Activated CD4-positive, alpha-beta T cell treated with anti-CD3 and anti-CD28 coated beads, Interleukin-2, amount 50 U/mL, for 24 hours (primary cell): Measurements from ENCODE around the gene SYTL4.
A peak's percentile ranks its signal among the peaks of the same experiment; 100 is the strongest.

Experiments used
- DNase-seq, 2 donors: peaks; one replicate each; pipeline ENCODE4 v3.0.0-alpha.2; 2020; ENCODE audit warnings: low read depth in 1 of 2, low spot score in 1 of 2

Gene SYTL4

GRCh38 chrX:100648458-100649417, 83.2 kb downstream of the SYTL4 start:
- DNase-seq, result no peak

DNA sequence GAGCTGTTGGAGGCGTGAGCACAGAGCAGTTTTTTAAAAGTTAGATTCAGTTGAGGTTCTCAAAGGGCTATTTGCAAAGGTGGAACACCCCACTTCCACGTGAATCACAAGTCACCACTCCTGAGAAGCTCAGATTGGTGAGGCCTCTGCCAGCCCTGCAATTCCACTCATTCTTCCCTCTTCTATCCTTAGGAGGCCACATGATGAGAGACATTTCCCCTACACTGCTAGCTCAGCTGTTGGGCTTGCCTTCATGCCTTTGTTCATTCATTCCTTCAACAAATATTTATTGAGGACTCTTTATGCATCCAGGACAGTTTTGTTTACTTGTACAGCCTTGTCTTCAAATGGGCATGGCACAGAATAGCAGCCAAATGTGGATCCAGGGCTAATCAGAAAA, 84.2 kb downstream of the SYTL4 start:
- DNase-seq, result no peak

DNA sequence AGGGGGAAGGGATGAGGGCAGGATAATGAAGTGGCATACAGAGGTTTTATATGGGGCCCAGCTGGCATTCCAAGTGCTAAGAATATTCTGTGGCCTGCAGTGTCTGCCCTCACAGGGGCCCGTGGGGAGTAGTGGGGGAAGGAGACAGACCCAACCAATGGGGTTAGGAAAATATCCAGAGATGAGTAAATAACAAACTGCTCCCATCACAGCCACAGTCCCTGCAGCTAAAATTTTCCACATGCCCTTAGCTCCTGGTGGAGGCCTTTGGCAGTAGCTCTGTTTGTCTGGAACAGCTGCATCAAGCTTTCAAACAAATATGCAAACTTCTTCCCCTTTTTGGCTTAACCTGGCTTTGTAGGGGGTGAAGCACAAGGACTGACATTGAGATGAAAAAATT, 84.8 kb downstream of the SYTL4 start:
- no peak for DNase-seq

- DNase-seq, result no peak
Observed at GRCh38 chrX:100645106-100645505, 86.8 kb downstream of the SYTL4 start.

GRCh38 chrX:100643956-100644860, 87.7 kb downstream of the SYTL4 start, which contains the start of gene SRPX2:
TSS of gene SRPX2 (plus strand) at chrX:100644199. CDS start at chrX:100646323, 2,124 bp downstream.
- no peak for DNase-seq

- DNase-seq, result no peak
Observed at GRCh38 chrX:100643212-100643611, 88.7 kb downstream of the SYTL4 start.

DNA sequence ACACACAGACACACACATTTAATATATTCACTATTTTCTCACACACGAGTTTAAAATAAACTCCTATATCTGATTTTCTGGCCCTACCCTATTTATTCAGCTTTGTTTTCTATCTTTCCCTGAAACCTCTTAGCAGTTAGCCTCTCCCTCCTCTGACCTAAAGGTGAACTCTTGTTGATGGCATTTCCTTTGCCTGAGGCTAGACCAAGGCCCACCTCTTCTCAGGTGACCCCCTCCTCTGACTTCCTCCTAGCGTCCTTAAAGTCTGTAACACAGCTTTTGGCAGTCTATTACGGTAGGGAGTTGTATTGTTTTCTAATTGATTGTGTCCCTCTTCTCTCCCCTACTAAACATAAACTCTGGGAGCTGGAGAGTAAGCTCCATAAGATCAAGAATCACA, 89.6 kb downstream of the SYTL4 start:
- no peak for DNase-seq

GRCh38 chrX:100636321-100636991, 95.5 kb downstream of the SYTL4 start, which contains the start of gene TSPAN6:
TSS of gene TSPAN6 (minus strand) at chrX:100636806. CDS start at chrX:100636694, 112 bp downstream.
- DNase-seq, result peak; percentile 35 to 64

GRCh38 chrX:100635989-100636320, 96.0 kb downstream of the SYTL4 start:
- DNase-seq, result no peak

- DNase-seq, result no peak
Observed at GRCh38 chrX:100635040-100635439, 96.9 kb downstream of the SYTL4 start.

- DNase-seq, result no peak
Observed at GRCh38 chrX:100625985-100626491, 105.9 kb downstream of the SYTL4 start.
